HG03571 (cell line): ENCODE measurements around the gene SFXN3.

ENCODE experiments used
- ATAC-seq: cut with Tn5 transposase; IDR thresholded peaks from one replicate; pipeline ENCODE4 v1.9.1; 2021; ENCODE audit not compliant: unreplicated experiment

Gene SFXN3

GRCh38 chr10:101055411-101055810 lies 24.4 kb downstream of the SFXN3 start:
- no peak for ATAC-seq

- ATAC-seq, result no peak
Measured at GRCh38 chr10:101056365-101057151, 25.5 kb downstream of the SFXN3 start.

- ATAC-seq, result peak; percentile 38
Measured at GRCh38 chr10:101060036-101060950, 29.3 kb downstream of the SFXN3 start.

- peak; percentile 53 for ATAC-seq
Measured at GRCh38 chr10:101060951-101061623, 30.1 kb downstream of the SFXN3 start.

GRCh38 chr10:101061624-101062231 lies 30.7 kb downstream of the SFXN3 start, which contains the start of gene KAZALD1:
TSS of gene KAZALD1 (plus strand) at chr10:101061989. CDS start at chr10:101062593, 604 bp downstream.
- no peak for ATAC-seq

GRCh38 chr10:101062232-101063049 lies 31.4 kb downstream of the SFXN3 start:
- ATAC-seq, result no peak

GRCh38 chr10:101063050-101063525 lies 32.1 kb downstream of the SFXN3 start:
- no peak for ATAC-seq

- ATAC-seq, result no peak
Measured at GRCh38 chr10:101063548-101064414, 32.7 kb downstream of the SFXN3 start.

- no peak for ATAC-seq
Measured at GRCh38 chr10:101064415-101065030, 33.5 kb downstream of the SFXN3 start.

GRCh38 chr10:101065481-101066145 lies 34.6 kb downstream of the SFXN3 start:
- ATAC-seq, result no peak

GRCh38 chr10:101066146-101066895 lies 35.3 kb downstream of the SFXN3 start:
- ATAC-seq, result no peak

GRCh38 chr10:101066896-101067355 lies 35.9 kb downstream of the SFXN3 start:
- no peak for ATAC-seq

- no peak for ATAC-seq
Measured at GRCh38 chr10:101067356-101068083, 36.5 kb downstream of the SFXN3 start.

GRCh38 chr10:101069441-101069840 lies 38.4 kb downstream of the SFXN3 start:
- ATAC-seq, result no peak

- no peak for ATAC-seq
Measured at GRCh38 chr10:101070098-101070497, 39.1 kb downstream of the SFXN3 start.

GRCh38 chr10:101071267-101071884 lies 40.3 kb downstream of the SFXN3 start:
- no peak for ATAC-seq
